Lung (tissue), 12 donors: ENCODE data around the gene TXNDC8. TPM values are rescaled to one million over a fixed set of nuclear protein-coding genes. Genes with fewer than 3 reads are reported as not detected.

Experiments used
- ATAC-seq: fragments of 200-7000 bp; cut with Tn5 transposase; one replicate; pipeline ENCODE4 v1.9.1; 2020; ENCODE audit warnings: moderate number of reproducible peaks; ENCODE audit not compliant: insufficient read depth, low FRiP score
- DNase-seq, 3 donors: peaks; one replicate each; pipeline ENCODE4 v3.0.0-alpha.2; 2013 to 2017
- H3K27ac ChIP-seq, 2 donors: one replicate each; pipeline ENCODE4 v1.5.1; 2013; ENCODE audit warnings: mild to moderate bottlenecking in 2 of 2, moderate library complexity in 2 of 2, control low read depth in 1 of 2, inconsistent platforms in 1 of 2, low read depth in 1 of 2, low read length in 1 of 2
- H3K27me3 ChIP-seq, 3 donors: one replicate each; pipeline ENCODE4 v1.5.1; 2013; ENCODE audit warnings: low read length in 2 of 3; ENCODE audit not compliant: control insufficient read depth in 3 of 3, insufficient read depth in 3 of 3
- H3K36me3 ChIP-seq, 4 donors: one replicate each; pipeline ENCODE4 v1.5.1; 2013; ENCODE audit warnings: low read length in 4 of 4, mild to moderate bottlenecking in 1 of 4, moderate library complexity in 1 of 4; ENCODE audit not compliant: control insufficient read depth in 4 of 4, insufficient read depth in 4 of 4
- H3K4me1 ChIP-seq, 5 donors: one replicate each; pipeline ENCODE4 v1.5.1; 2013; ENCODE audit warnings: low read length in 5 of 5, mild to moderate bottlenecking in 2 of 5, moderate library complexity in 1 of 5; ENCODE audit not compliant: control insufficient read depth in 5 of 5, insufficient read depth in 5 of 5
- H3K4me3 ChIP-seq: one replicate; pipeline ENCODE4 v1.5.1; 2013; ENCODE audit warnings: mild to moderate bottlenecking, control low read depth, moderate library complexity
- H3K9ac ChIP-seq, 2 donors: one replicate each; pipeline ENCODE4 v1.5.1; 2013; ENCODE audit warnings: low read length in 2 of 2, control low read depth in 1 of 2; ENCODE audit not compliant: insufficient read depth in 1 of 2
- H3K9me3 ChIP-seq, 4 donors: one replicate each; pipeline ENCODE4 v1.5.1; 2013; ENCODE audit warnings: low read length in 3 of 4, mild to moderate bottlenecking in 1 of 4, moderate library complexity in 1 of 4; ENCODE audit not compliant: control insufficient read depth in 4 of 4, insufficient read depth in 3 of 4
- CTCF ChIP-seq: IDR thresholded peaks from 2 replicates; pipeline ENCODE4 v1.5.1; 2012; ENCODE audit warnings: mild to moderate bottlenecking; ENCODE audit errors: control extremely low read depth, extremely low read depth
- WGBS, 2 donors: extraction: QIAGEN DNeasy Blood & Tissue Kit; methylation state at CpG; one replicate each; pipeline ENCODE4 v1.1.7; 2013; 5-methylcytosine and 5-hydroxymethylcytosine counted together
- polyA plus RNA-seq, 2 donors: library from polyadenylated mRNA; stranded (reverse); fragments of 200-250 nt; gene quantifications; one replicate each; pipeline ENCODE4 v1.2.1, GENCODE V29; 2013
- total RNA-seq, 2 donors: library from RNA; depleted of rRNA in 1 of 2; stranded (reverse); fragments of >200 nt in 1 of 2; gene quantifications; one replicate each; pipeline ENCODE4 v1.2.1, GENCODE V29; 2014 to 2021
- donor health status: control.
- donor health status: control.
- donor health status: Bipolar disorder and iron deficiency.
- donor health status: healthy.
- donor health status: DM: yes; HTN: yes; CAD: no.

Gene TXNDC8
- total and polyA plus RNA-seq, 4 donors: not detected

GRCh38 chr9:110338143-110338542 is 480 bp upstream of the TXNDC8 start:
- DNase-seq: no peak
- H3K9ac ChIP-seq: no peak overlapping the region
- no peaks in the 10 kb centered on the region for H3K36me3 ChIP-seq
- H3K4me3 ChIP-seq: no peak overlapping the region
- ATAC-seq: no peak
- TF ChIP-seq CTCF: no peak
- 74 to 89% methylated on average over 1 of the region's 1 CpG for WGBS, 2 donors
- H3K27me3 ChIP-seq: no peaks in the 10 kb centered on the region
- peaks cover 0 to 2% (median 0%) of the 10 kb centered on the region in 4 donors for H3K9me3 ChIP-seq
- H3K27ac ChIP-seq: no peak overlapping the region
- H3K4me1 ChIP-seq: no peaks in the 10 kb centered on the region

- H3K36me3 ChIP-seq: no peaks in the 10 kb centered on the region
- ATAC-seq (no peak), DNase-seq (no peak)
- H3K27ac ChIP-seq: no peak overlapping the region
- H3K4me1 ChIP-seq: no peaks in the 10 kb centered on the region
- H3K9me3 ChIP-seq: peaks cover 0 to 2% (median 0%) of the 10 kb centered on the region in 4 donors
- 94 to 95% methylated on average over 1 of the region's 1 CpG for WGBS, 2 donors
- no peak for TF ChIP-seq CTCF
- H3K27me3 ChIP-seq: no peaks in the 10 kb centered on the region
- no peak overlapping the region for H3K9ac ChIP-seq
- H3K4me3 ChIP-seq: no peak overlapping the region
Measured at GRCh38 chr9:110336363-110336762, 1.3 kb downstream of the TXNDC8 start.

- H3K36me3 ChIP-seq: no peaks in the 10 kb centered on the region
- ATAC-seq (no peak), DNase-seq (no peak)
- no peak overlapping the region for H3K4me3 ChIP-seq
- no peaks in the 10 kb centered on the region for H3K4me1 ChIP-seq
- no peak for TF ChIP-seq CTCF
- peaks cover 0 to 2% (median 0%) of the 10 kb centered on the region in 4 donors for H3K9me3 ChIP-seq
- H3K9ac ChIP-seq: no peak overlapping the region
- H3K27ac ChIP-seq: no peak overlapping the region
- H3K27me3 ChIP-seq: no peaks in the 10 kb centered on the region
Measured at GRCh38 chr9:110334871-110335270, 2.8 kb downstream of the TXNDC8 start.

GRCh38 chr9:110334183-110334582 is 3.5 kb downstream of the TXNDC8 start:
- Histone ChIP-seq H3K36me3 (no peaks in the 10 kb centered on the region), H3K27ac (no peak overlapping the region), H3K4me3 (no peak overlapping the region), H3K9me3 (peaks cover 0 to 2% (median 0%) of the 10 kb centered on the region in 4 donors), H3K4me1 (no peaks in the 10 kb centered on the region), H3K27me3 (no peaks in the 10 kb centered on the region), H3K9ac (no peak overlapping the region)
- TF ChIP-seq CTCF: no peak
- ATAC-seq (no peak), DNase-seq (no peak)
- 31 to 62% methylated on average over 4 of the region's 4 CpGs for WGBS, 2 donors
